HepG2 (cell line): ENCODE results near the gene GPC6. TPM values are rescaled to one million over a fixed set of nuclear protein-coding genes. Genes with fewer than 3 reads are reported as not detected.

Source experiments
- CBFB ChIP-seq: sonication (generic); formaldehyde crosslinking; IDR thresholded peaks from 2 replicates; pipeline ENCODE4 v1.4.0; 2020; ENCODE audit warnings: missing genetic modification reagents
- CREB1 ChIP-seq, 2 experiments: fragments of 450-650 bp in 1 of 2; IDR thresholded peaks; 2 replicates each; pipeline ENCODE4 v1.6.1; 2016 to 2017; ENCODE audit warnings: control low read depth in 1 of 2, mild to moderate bottlenecking in 1 of 2, missing compliant biosample characterization in 1 of 2, missing genetic modification characterization in 1 of 2
- DR1 ChIP-seq: sonication (generic); formaldehyde crosslinking; IDR thresholded peaks from 2 replicates; pipeline ENCODE4 v1.8.0; 2021; ENCODE audit warnings: mild to moderate bottlenecking, missing genetic modification reagents, inconsistent platforms
- ERF ChIP-seq: IDR thresholded peaks from 2 replicates; pipeline ENCODE4 v1.6.1; 2018; ENCODE audit warnings: missing biosample characterization, missing genetic modification reagents
- FOXO1 ChIP-seq: sonication (generic); formaldehyde crosslinking; IDR thresholded peaks from 2 replicates; pipeline ENCODE4 v1.4.0; 2020; ENCODE audit warnings: missing genetic modification reagents
- KAT7 ChIP-seq: IDR thresholded peaks from 2 replicates; pipeline ENCODE4 v1.6.1; 2018; ENCODE audit warnings: borderline replicate concordance, missing compliant biosample characterization
- MTA1 ChIP-seq: sonication (generic); formaldehyde crosslinking; IDR thresholded peaks from 2 replicates; pipeline ENCODE4 v1.4.0; 2020; ENCODE audit warnings: missing genetic modification reagents, mild to moderate bottlenecking, borderline replicate concordance
- RFX5 ChIP-seq: IDR thresholded peaks from 2 replicates; pipeline ENCODE4 v1.6.1; 2011; ENCODE audit warnings: low read depth, low read length, improper control_type of control experiment
- RXRA ChIP-seq: sonication (generic); formaldehyde crosslinking; IDR thresholded peaks from 2 replicates; pipeline ENCODE4 v1.5.1; 2020; ENCODE audit warnings: missing genetic modification reagents
- ZNF44 ChIP-seq: sonication (generic); formaldehyde crosslinking; IDR thresholded peaks from 2 replicates; pipeline ENCODE4 v1.5.1; 2020; ENCODE audit warnings: mild to moderate bottlenecking, missing genetic modification reagents
- ZNF598 ChIP-seq: sonication (generic); formaldehyde crosslinking; IDR thresholded peaks from 2 replicates; pipeline ENCODE4 v1.5.1; 2020; ENCODE audit warnings: mild to moderate bottlenecking, missing genetic modification reagents, borderline replicate concordance
- ZNF7 ChIP-seq: IDR thresholded peaks from 2 replicates; pipeline ENCODE4 v1.6.1; 2016; ENCODE audit warnings: missing biosample characterization, missing genetic modification reagents
- ZNF709 ChIP-seq: sonication (generic); formaldehyde crosslinking; IDR thresholded peaks from 2 replicates; pipeline ENCODE4 v1.5.0; 2020; ENCODE audit warnings: mild to moderate bottlenecking, missing genetic modification reagents
- ZNF737 ChIP-seq: sonication (generic); formaldehyde crosslinking; IDR thresholded peaks from 2 replicates; pipeline ENCODE4 v1.5.0; 2020; ENCODE audit warnings: missing genetic modification reagents, mild to moderate bottlenecking, borderline replicate concordance
- polyA plus RNA-seq, 8 experiments: library from polyadenylated mRNA; depleted of rRNA in 3 of 8; stranded (reverse) in 7 of 8; unstranded in 1 of 8; fragments of >200 nt; fragmentation: Illumina TruSeq in 4 of 8; extraction: Trizol in 4 of 8; gene quantifications; 2 replicates each; pipeline versions ENCODE4 v1.2.1 to v1.2.3, GENCODE V29; 2011 to 2016; ENCODE audit warnings: low read depth in 4 of 8, missing spikeins in 1 of 8, mixed read lengths in 1 of 8; ENCODE audit not compliant: insufficient read depth in 1 of 8
- total RNA-seq, 5 experiments: library from RNA; depleted of rRNA; stranded (reverse); fragments of >200 nt; fragmentation: Illumina TruSeq; extraction: Trizol; gene quantifications; 2 replicates each; pipeline ENCODE4 v1.2.3, GENCODE V29; 2016; ENCODE audit warnings: low read depth in 1 of 5
- TF ChIP-seq, protein P1 (sequence below): fragments of 450-650 bp; IDR thresholded peaks from 2 replicates; pipeline ENCODE4 v1.6.1; 2017; ENCODE audit warnings: mild to moderate bottlenecking
- TF ChIP-seq, protein P2 (sequence below): IDR thresholded peaks from 2 replicates; pipeline ENCODE4 v1.4.0; 2020; ENCODE audit warnings: mild to moderate bottlenecking, missing genetic modification reagents
- TF ChIP-seq, protein P3 (sequence below): sonication (generic); formaldehyde crosslinking; conservative IDR thresholded peaks from 2 replicates; pipeline ENCODE4 v1.8.0; 2022; ENCODE audit warnings: mild to moderate bottlenecking, moderate library complexity, missing genetic modification reagents
- TF ChIP-seq, protein P4 (sequence below): sonication (generic); formaldehyde crosslinking; IDR thresholded peaks from 2 replicates; pipeline ENCODE4 v1.5.1; 2020; ENCODE audit warnings: mild to moderate bottlenecking, missing genetic modification reagents, moderate library complexity
- TF ChIP-seq, protein P5 (sequence below): IDR thresholded peaks from 2 replicates; pipeline ENCODE4 v1.6.1; 2016; ENCODE audit warnings: mild to moderate bottlenecking, missing biosample characterization, missing genetic modification reagents

The GPC6 gene
- total and polyA plus RNA-seq, 2 of the 13 experiments (the other 11 are each of a cell fraction or from before 2014, with no cell fraction given), result 24.5 to 33.9 TPM

DNA sequence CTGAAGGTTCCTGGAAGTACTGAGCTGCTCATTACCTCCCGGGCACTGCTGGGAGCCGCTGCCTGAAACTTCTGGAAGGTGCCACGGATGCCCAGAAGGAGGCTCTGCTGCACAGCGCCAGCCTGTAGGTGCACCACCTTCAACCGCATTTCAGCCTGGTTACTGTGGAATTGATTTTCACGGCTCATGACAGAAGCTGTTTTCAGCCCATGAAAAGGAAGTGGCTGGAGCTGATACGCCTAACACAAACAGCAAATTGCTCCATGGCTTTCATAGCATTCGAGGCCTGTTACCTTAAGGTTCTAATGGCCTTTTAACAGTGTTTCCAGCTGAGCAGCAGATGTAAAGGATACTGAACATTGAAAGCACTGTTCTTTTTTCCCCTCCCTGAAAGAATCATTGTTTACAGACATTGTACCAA lies 22.0 kb downstream of the GPC6 start (continued):
- TF ChIP-seq ZNF7 (CRISPR knock-in tag), result peak; percentile 13; the same call in 1 of the 2 replicates
- TF ChIP-seq, protein P1, sequence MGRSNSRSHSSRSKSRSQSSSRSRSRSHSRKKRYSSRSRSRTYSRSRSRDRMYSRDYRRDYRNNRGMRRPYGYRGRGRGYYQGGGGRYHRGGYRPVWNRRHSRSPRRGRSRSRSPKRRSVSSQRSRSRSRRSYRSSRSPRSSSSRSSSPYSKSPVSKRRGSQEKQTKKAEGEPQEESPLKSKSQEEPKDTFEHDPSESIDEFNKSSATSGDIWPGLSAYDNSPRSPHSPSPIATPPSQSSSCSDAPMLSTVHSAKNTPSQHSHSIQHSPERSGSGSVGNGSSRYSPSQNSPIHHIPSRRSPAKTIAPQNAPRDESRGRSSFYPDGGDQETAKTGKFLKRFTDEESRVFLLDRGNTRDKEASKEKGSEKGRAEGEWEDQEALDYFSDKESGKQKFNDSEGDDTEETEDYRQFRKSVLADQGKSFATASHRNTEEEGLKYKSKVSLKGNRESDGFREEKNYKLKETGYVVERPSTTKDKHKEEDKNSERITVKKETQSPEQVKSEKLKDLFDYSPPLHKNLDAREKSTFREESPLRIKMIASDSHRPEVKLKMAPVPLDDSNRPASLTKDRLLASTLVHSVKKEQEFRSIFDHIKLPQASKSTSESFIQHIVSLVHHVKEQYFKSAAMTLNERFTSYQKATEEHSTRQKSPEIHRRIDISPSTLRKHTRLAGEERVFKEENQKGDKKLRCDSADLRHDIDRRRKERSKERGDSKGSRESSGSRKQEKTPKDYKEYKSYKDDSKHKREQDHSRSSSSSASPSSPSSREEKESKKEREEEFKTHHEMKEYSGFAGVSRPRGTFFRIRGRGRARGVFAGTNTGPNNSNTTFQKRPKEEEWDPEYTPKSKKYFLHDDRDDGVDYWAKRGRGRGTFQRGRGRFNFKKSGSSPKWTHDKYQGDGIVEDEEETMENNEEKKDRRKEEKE, result no peak
- no peak; the same call in 1 of the 2 replicates for TF ChIP-seq KAT7 (CRISPR knock-in tag)
- no peak for TF ChIP-seq ZNF737 (CRISPR knock-in tag)
- TF ChIP-seq RFX5, result 0 out of 2 replicates have a peak, but pooled peaks have one; percentile 15
- TF ChIP-seq FOXO1, result peak; percentile 68; the same call in 1 of the 2 replicates
- peak; percentile 57; the same call in 1 of the 2 replicates for TF ChIP-seq MTA1 (CRISPR knock-in tag)
- TF ChIP-seq DR1 (CRISPR knock-in tag), result no peak
- TF ChIP-seq, protein P2, sequence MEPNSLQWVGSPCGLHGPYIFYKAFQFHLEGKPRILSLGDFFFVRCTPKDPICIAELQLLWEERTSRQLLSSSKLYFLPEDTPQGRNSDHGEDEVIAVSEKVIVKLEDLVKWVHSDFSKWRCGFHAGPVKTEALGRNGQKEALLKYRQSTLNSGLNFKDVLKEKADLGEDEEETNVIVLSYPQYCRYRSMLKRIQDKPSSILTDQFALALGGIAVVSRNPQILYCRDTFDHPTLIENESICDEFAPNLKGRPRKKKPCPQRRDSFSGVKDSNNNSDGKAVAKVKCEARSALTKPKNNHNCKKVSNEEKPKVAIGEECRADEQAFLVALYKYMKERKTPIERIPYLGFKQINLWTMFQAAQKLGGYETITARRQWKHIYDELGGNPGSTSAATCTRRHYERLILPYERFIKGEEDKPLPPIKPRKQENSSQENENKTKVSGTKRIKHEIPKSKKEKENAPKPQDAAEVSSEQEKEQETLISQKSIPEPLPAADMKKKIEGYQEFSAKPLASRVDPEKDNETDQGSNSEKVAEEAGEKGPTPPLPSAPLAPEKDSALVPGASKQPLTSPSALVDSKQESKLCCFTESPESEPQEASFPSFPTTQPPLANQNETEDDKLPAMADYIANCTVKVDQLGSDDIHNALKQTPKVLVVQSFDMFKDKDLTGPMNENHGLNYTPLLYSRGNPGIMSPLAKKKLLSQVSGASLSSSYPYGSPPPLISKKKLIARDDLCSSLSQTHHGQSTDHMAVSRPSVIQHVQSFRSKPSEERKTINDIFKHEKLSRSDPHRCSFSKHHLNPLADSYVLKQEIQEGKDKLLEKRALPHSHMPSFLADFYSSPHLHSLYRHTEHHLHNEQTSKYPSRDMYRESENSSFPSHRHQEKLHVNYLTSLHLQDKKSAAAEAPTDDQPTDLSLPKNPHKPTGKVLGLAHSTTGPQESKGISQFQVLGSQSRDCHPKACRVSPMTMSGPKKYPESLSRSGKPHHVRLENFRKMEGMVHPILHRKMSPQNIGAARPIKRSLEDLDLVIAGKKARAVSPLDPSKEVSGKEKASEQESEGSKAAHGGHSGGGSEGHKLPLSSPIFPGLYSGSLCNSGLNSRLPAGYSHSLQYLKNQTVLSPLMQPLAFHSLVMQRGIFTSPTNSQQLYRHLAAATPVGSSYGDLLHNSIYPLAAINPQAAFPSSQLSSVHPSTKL (CRISPR knock-in tag), result peak; percentile 90
- peak; percentile 23; the same call in 1 of the 2 replicates for TF ChIP-seq RXRA (CRISPR knock-in tag)
- TF ChIP-seq ZNF709 (CRISPR knock-in tag), result no peak
- TF ChIP-seq, protein P3, sequence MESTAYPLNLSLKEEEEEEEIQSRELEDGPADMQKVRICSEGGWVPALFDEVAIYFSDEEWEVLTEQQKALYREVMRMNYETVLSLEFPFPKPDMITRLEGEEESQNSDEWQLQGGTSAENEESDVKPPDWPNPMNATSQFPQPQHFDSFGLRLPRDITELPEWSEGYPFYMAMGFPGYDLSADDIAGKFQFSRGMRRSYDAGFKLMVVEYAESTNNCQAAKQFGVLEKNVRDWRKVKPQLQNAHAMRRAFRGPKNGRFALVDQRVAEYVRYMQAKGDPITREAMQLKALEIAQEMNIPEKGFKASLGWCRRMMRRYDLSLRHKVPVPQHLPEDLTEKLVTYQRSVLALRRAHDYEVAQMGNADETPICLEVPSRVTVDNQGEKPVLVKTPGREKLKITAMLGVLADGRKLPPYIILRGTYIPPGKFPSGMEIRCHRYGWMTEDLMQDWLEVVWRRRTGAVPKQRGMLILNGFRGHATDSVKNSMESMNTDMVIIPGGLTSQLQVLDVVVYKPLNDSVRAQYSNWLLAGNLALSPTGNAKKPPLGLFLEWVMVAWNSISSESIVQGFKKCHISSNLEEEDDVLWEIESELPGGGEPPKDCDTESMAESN (CRISPR knock-in tag), result 0 out of 2 replicates have a peak, but pooled peaks have one; percentile 26
- no peak for TF ChIP-seq CREB1 (IDR thresholded peaks at IDR 0.05)
- TF ChIP-seq CREB1 (CRISPR knock-in tag; IDR thresholded peaks at IDR 0.05), result no peak
- TF ChIP-seq ZNF598 (CRISPR knock-in tag), result 0 out of 2 replicates have a peak, but pooled peaks have one; percentile 55
- peak; percentile 66; the same call in 1 of the 2 replicates for TF ChIP-seq CBFB (CRISPR knock-in tag)
- 0 out of 2 replicates have a peak, but pooled peaks have one; percentile 52 for TF ChIP-seq ZNF44 (CRISPR knock-in tag)
- peak; percentile 75; the same call in 1 of the 2 replicates for TF ChIP-seq ERF (CRISPR knock-in tag)
- TF ChIP-seq, protein P4, sequence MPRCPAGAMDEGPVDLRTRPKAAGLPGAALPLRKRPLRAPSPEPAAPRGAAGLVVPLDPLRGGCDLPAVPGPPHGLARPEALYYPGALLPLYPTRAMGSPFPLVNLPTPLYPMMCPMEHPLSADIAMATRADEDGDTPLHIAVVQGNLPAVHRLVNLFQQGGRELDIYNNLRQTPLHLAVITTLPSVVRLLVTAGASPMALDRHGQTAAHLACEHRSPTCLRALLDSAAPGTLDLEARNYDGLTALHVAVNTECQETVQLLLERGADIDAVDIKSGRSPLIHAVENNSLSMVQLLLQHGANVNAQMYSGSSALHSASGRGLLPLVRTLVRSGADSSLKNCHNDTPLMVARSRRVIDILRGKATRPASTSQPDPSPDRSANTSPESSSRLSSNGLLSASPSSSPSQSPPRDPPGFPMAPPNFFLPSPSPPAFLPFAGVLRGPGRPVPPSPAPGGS (CRISPR knock-in tag), result 0 out of 2 replicates have a peak, but pooled peaks have one; percentile 21
- TF ChIP-seq, protein P5, sequence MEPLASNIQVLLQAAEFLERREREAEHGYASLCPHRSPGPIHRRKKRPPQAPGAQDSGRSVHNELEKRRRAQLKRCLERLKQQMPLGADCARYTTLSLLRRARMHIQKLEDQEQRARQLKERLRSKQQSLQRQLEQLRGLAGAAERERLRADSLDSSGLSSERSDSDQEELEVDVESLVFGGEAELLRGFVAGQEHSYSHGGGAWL (CRISPR knock-in tag), result peak; percentile 60; the same call in 1 of the 2 replicates
